ENCODE results near the gene ACOXL.
"Not testable (repeated sequence)": the region's sequence is repeated elsewhere in the genome, so short reads cannot be mapped to it uniquely, and the experiment has no call there.

ACOXL gene

DNA sequence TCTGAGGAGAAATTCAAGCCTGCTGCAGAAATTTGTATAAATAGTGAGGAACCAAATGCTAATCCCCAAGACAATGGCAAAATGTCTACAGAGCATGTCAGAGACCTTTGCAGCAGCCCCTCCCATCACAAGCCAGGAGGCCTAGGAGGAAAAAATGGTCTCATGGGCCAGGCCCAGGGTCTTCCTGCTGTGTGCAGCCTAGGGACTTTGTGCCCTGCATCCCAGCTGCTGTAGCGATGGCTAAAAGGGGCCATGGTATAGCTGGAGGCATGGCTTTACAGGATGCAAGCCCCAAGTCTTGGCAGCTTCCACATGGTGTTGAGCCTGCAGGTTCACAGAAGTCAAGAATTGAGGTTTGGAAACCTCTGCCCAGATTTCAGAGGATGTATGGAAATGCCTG, 197.2 kb downstream of the ACOXL start:
- DNase-seq (ENCODE audit: low read depth): no peak

GRCh38 chr2:110931648-110932047, 199.3 kb downstream of the ACOXL start:
- no peak for DNase-seq (ENCODE audit: low read depth)

GRCh38 chr2:110933420-110933819, 201.0 kb downstream of the ACOXL start:
- no peak for DNase-seq (ENCODE audit: low read depth)

GRCh38 chr2:110934948-110935347, 202.6 kb downstream of the ACOXL start:
- no peak for DNase-seq (ENCODE audit: low read depth)

DNA sequence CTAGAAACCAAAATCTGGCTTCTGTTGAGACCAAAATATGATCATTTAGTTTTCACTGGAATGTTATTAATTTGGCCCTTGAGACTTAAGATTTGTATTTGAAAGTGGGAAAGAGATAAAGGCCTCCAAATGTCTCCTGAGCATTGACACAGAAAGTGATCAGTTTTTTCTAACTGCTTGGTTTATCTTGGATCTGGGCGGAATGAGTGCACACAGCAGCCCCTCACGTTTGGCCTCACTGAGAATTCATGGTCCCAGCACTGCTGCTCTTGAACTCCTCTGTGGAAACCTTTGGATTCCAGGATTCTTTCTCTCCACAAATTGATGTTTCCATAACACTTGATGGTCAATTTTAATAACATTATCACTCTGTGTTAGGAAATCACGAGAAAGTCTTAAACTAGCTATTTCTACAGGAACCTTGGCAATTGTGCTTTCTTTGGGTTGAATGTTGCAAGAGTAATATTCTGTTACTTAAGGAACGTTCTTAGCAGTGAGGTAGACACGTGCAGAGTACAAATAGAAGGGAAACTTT, 208.1 kb downstream of the ACOXL start:
- no peak for DNase-seq (ENCODE audit: low read depth)

GRCh38 chr2:110941226-110941625, 208.9 kb downstream of the ACOXL start:
- DNase-seq (ENCODE audit: low read depth): no peak

GRCh38 chr2:110943070-110943634, 210.8 kb downstream of the ACOXL start:
- DNase-seq (ENCODE audit: low read depth): no peak

GRCh38 chr2:110946902-110947301, 214.5 kb downstream of the ACOXL start:
- no peak for DNase-seq (ENCODE audit: low read depth)

GRCh38 chr2:110948027-110948674, 215.8 kb downstream of the ACOXL start:
- no peak for DNase-seq (ENCODE audit: low read depth)

- DNase-seq (ENCODE audit: low read depth): no peak
Observed at GRCh38 chr2:110950281-110950680, 217.9 kb downstream of the ACOXL start.

DNA sequence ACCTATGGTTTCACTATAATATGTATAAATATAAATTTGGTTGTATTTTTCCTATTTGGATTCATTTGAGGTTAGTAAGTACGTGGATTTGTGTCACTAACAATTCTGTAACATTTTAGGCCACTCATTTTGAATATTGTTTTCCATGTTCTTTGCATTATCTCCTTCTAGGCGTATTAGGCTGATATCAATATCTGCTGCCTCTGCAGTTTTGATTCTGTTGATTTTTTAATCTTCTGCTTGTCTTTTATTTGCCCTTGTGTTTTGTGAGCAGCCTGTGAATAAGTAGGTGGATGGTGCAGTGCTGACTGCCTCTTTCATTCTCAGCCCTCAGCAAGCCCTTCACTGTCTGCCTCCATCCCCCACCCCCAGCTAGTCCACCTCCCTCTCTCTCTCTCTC, 222.7 kb downstream of the ACOXL start:
- DNase-seq (ENCODE audit: low read depth): no peak

- DNase-seq (ENCODE audit: low read depth): no peak
Observed at GRCh38 chr2:110955556-110955955, 223.2 kb downstream of the ACOXL start.

DNA sequence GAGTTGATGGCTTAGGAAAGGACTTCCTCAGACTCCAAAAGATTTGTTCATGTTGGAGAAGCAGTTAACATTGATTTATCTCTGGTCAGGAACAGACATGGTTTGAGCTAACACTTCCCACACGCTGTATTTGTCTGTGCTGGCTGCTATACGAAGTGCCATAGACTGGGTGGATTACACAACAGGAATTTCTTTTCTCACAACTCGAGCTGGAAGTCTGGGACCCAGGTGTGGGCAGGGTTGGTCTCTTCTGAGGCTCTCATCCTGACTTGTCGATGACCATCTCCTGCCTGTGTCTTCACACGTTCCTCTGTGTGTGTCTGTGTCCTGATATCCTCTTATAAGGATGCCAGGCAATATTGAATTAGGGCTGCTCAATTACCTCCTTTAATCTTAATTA, 224.9 kb downstream of the ACOXL start:
- no peak for DNase-seq (ENCODE audit: low read depth)

- DNase-seq (ENCODE audit: low read depth): no peak
Observed at GRCh38 chr2:110958346-110959119, 226.2 kb downstream of the ACOXL start.

GRCh38 chr2:110959198-110959597, 226.8 kb downstream of the ACOXL start:
- DNase-seq (ENCODE audit: low read depth): no peak

DNA sequence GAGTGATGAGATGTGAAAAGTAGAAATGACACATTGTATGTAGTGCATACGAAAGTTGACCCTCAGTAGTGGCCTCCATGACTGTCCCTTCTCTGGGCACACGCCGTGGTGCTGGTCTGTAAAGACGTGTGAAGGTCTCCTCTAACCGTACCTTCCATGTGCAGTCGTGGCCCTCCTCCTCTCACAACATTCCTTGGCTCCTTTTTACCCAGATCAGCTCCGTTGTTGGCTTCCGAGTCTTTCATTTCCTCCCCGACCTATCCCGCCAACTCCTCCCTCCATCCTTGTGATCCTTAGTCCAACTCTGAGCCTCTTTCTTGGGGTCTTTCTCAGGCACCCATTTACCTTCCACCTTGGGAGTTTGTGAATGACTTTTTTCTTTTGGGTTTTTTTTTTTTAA, 227.9 kb downstream of the ACOXL start:
- DNase-seq (ENCODE audit: low read depth): no peak

DNA sequence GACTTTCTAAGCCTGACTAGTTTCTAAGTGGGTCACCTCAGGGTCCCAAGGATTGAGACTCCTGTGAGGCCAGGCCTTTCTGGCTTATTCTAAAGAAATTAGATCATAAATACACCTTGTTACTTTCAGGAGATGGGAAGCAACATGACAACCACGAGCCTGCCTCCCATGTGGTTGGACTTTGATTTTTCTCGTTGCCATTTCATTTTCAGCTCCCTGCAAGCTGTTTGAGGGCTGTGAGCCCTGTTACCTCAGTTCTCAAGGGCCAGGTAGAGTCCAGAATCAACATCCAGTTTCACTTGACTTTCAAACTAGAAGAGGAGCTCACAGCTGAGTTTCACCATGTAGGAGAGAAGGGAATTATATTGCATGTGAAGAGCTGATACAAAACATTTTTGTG, 228.6 kb downstream of the ACOXL start:
- DNase-seq (ENCODE audit: low read depth): no peak

- DNase-seq (ENCODE audit: low read depth): not testable (repeated sequence)
Observed at GRCh38 chr2:110961643-110962042, 229.3 kb downstream of the ACOXL start.

GRCh38 chr2:110969696-110970095, 237.3 kb downstream of the ACOXL start:
- no peak for DNase-seq (ENCODE audit: low read depth)

GRCh38 chr2:110970201-110970600, 237.8 kb downstream of the ACOXL start:
- no peak for DNase-seq (ENCODE audit: low read depth)

- no peak for DNase-seq (ENCODE audit: low read depth)
Observed at GRCh38 chr2:110971811-110972210, 239.4 kb downstream of the ACOXL start.

- no peak for DNase-seq (ENCODE audit: low read depth)
Observed at GRCh38 chr2:110973262-110973661, 240.9 kb downstream of the ACOXL start.

DNA sequence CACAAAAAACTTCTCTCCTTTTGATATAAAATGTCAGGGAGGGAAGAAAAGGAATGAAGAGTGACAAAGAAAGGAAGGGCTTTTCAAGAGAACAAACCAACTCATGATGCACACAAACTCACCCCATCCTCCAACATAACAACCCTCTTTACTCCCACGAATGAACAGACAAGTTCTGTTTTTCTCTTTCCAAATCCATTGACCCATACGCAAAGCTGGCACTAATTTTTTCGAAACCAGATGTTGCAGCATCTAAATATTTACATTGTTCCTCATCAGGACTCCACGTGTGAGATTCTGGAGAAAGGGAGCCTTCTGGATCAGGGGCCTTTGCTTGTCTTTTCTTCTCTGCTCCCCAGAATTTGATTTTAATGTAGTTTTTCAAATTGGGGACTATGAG, 245.0 kb downstream of the ACOXL start:
- DNase-seq (ENCODE audit: low read depth): no peak

All from activated gamma-delta T cell treated with anti-CD3 and anti-CD28 coated beads, Interleukin-2, amount 50 U/mL, for 16 hours (primary cell).